CD4-positive, alpha-beta T cell (primary cell): ENCODE results near the gene C3orf49. TPM values are rescaled to one million over a fixed set of nuclear protein-coding genes. Genes with fewer than 3 reads are reported as not detected.

ENCODE experiments used
- ATAC-seq: fragments of 200-7000 bp; cut with Tn5 transposase; one replicate; pipeline ENCODE4 v1.10.0; 2022; ENCODE audit warnings: mild to moderate bottlenecking; ENCODE audit not compliant: poor library complexity
- CTCF ChIA-PET: fragments of 350-600 bp; sonication (Branson Sonifier 250); formaldehyde crosslinking; loops from one replicate; lab custom pipeline; 2021; ENCODE audit warnings: antibody characterized with exemption, inconsistent platforms; lab: Charles Lee
- POLR2A ChIA-PET: fragments of 350-600 bp; sonication (Branson Sonifier 250); formaldehyde crosslinking; loops from one replicate; lab custom pipeline; 2021; ENCODE audit warnings: antibody characterized with exemption, inconsistent platforms; lab: Charles Lee
- DNase-seq, 14 experiments: peaks; one replicate each; pipeline ENCODE4 v3.0.0-alpha.2; 2013 to 2020; ENCODE audit warnings: mixed read lengths in 2 of 14
- H3K27ac ChIP-seq, 2 donors: one replicate each; pipeline versions ENCODE4 v1.5.1 to v1.7.0; 2013; ENCODE audit warnings: low read length in 2 of 2, low read depth in 1 of 2, mild to moderate bottlenecking in 1 of 2
- H3K27me3 ChIP-seq, 2 experiments: 1 replicate in 1 of 2; 2 replicates in 1 of 2; pipeline versions ENCODE4 v1.6.1 to v1.7.0; 2013; ENCODE audit warnings: low read length in 2 of 2, control low read depth in 1 of 2, mild to moderate bottlenecking in 1 of 2, moderate library complexity in 1 of 2; ENCODE audit not compliant: insufficient read depth in 2 of 2, control insufficient read depth in 1 of 2
- H3K36me3 ChIP-seq: one replicate; pipeline ENCODE4 v1.6.1; 2013; ENCODE audit warnings: low read length, control low read depth; ENCODE audit not compliant: insufficient read depth
- H3K4me1 ChIP-seq: one replicate; pipeline ENCODE4 v1.6.1; 2013; ENCODE audit warnings: low read length, control low read depth; ENCODE audit not compliant: insufficient read depth
- H3K4me3 ChIP-seq: one replicate; pipeline ENCODE4 v1.5.1; 2013; ENCODE audit warnings: mild to moderate bottlenecking, low read length, moderate library complexity
- H3K9me3 ChIP-seq, 2 experiments: 1 replicate in 1 of 2; 2 replicates in 1 of 2; pipeline versions ENCODE4 v1.6.1 to v1.7.0; 2013; ENCODE audit warnings: low read length in 2 of 2, mild to moderate bottlenecking in 2 of 2, control low read depth in 1 of 2, moderate library complexity in 1 of 2; ENCODE audit not compliant: control insufficient read depth in 1 of 2, insufficient read depth in 1 of 2
- H3K27ac Mint-ChIP-seq: one replicate; pipeline ENCODE4 v1.8.0; 2020; ENCODE audit warnings: mixed read lengths
- H3K27me3 Mint-ChIP-seq: one replicate; pipeline ENCODE4 v1.8.0; 2021; ENCODE audit warnings: mixed read lengths
- H3K36me3 Mint-ChIP-seq: one replicate; pipeline ENCODE4 v1.8.0; 2021; ENCODE audit warnings: low read depth, mixed read lengths
- H3K4me1 Mint-ChIP-seq: one replicate; pipeline ENCODE4 v1.8.0; 2021; ENCODE audit warnings: low read depth, mixed read lengths
- H3K4me3 Mint-ChIP-seq: one replicate; pipeline ENCODE4 v1.8.0; 2020; ENCODE audit warnings: mild to moderate bottlenecking, mixed read lengths
- H3K9me3 Mint-ChIP-seq: one replicate; pipeline ENCODE4 v1.8.0; 2020; ENCODE audit warnings: mixed read lengths
- CTCF ChIP-seq: fragments of 200-600 bp; IDR thresholded peaks from one replicate; pipeline ENCODE4 v1.8.0; 2022; ENCODE audit warnings: antibody characterized with exemption, mild to moderate bottlenecking
- intact Hi-C, 2 experiments: fragments of 100-400 bp; cut with DNase I in 1 of 2; cut with micrococcal nuclease in 1 of 2; formaldehyde crosslinking; loops; one replicate each; pipeline versions ENCODE4 v1.15.1 to v1.9.0; 2023 to 2025; cut with DNase I, micrococcal nuclease
- total RNA-seq, 174 experiments: library from RNA in 2 of 174; stranded (reverse) in 2 of 174; gene quantifications; one replicate each; pipeline ENCODE4 v1.2.3 and lab custom pipeline; 2021 to 2026

C3orf49 gene
- total RNA-seq, 2 experiments from 2014 or later = not detected

GRCh38 chr3:63875510-63875909, 56.4 kb downstream of the C3orf49 start:
- CTCF ChIA-PET = no interaction called here
- no peak overlapping the region for H3K27ac ChIP-seq
- no peaks in the 10 kb centered on the region for H3K27me3 ChIP-seq
- H3K36me3 ChIP-seq = peaks cover 5% of the 10 kb centered on the region
- Mint-ChIP-seq H3K27ac (no peak overlapping the region), H3K4me3 (no peak overlapping the region), H3K9me3 (no peaks in the 10 kb centered on the region), H3K4me1 (peaks cover 77% of the 10 kb centered on the region), H3K36me3 (no peaks in the 10 kb centered on the region), H3K27me3 (no peaks in the 10 kb centered on the region)
- no peak for DNase-seq
- TF ChIP-seq CTCF = no peak
- H3K4me1 ChIP-seq = peaks cover 19% of the 10 kb centered on the region
- no peak for ATAC-seq
- intact Hi-C loops = no loop called here
- no peaks in the 10 kb centered on the region for H3K9me3 ChIP-seq
- POLR2A ChIA-PET = interaction anchor here (1.6 to 2.2 kb wide), 2 partner anchors 10 to 14 kb away, joined by 4 to 6 read pairs; no protein-coding TSS in a partner anchor
- no peak overlapping the region for H3K4me3 ChIP-seq

GRCh38 chr3:63876260-63876659, 57.2 kb downstream of the C3orf49 start:
- TF ChIP-seq CTCF = no peak
- DNase-seq = no peak
- no peak overlapping the region for H3K4me3 ChIP-seq
- peaks cover 79% of the 10 kb centered on the region for H3K4me1 Mint-ChIP-seq
- no peaks in the 10 kb centered on the region for H3K27me3 Mint-ChIP-seq
- no peak overlapping the region for H3K27ac Mint-ChIP-seq
- H3K9me3 Mint-ChIP-seq = no peaks in the 10 kb centered on the region
- ChIA-PET CTCF (no interaction called here), POLR2A (interaction anchor here (1.6 to 2.2 kb wide), 2 partner anchors 9 to 13 kb away, joined by 4 to 6 read pairs; no protein-coding TSS in a partner anchor)
- H3K4me3 Mint-ChIP-seq = no peak overlapping the region
- peaks cover 19% of the 10 kb centered on the region for H3K4me1 ChIP-seq
- no peaks in the 10 kb centered on the region for H3K9me3 ChIP-seq
- intact Hi-C loops = no loop called here
- no peak overlapping the region for H3K27ac ChIP-seq
- H3K27me3 ChIP-seq = no peaks in the 10 kb centered on the region
- H3K36me3 Mint-ChIP-seq = no peaks in the 10 kb centered on the region
- no peak for ATAC-seq
- H3K36me3 ChIP-seq = peaks cover 5% of the 10 kb centered on the region

- no peak overlapping the region for H3K4me3 Mint-ChIP-seq
- no peak for DNase-seq
- Histone ChIP-seq H3K36me3 (peaks cover 5% of the 10 kb centered on the region), H3K9me3 (no peaks in the 10 kb centered on the region), H3K4me1 (peaks cover 19% of the 10 kb centered on the region), H3K4me3 (no peak overlapping the region), H3K27ac (no peak overlapping the region), H3K27me3 (no peaks in the 10 kb centered on the region)
- ATAC-seq = no peak
- POLR2A ChIA-PET = interaction anchor here (0.8 to 2.2 kb wide), 5 partner anchors 10 to 101 kb away, joined by 3 to 6 read pairs (median 6); partner anchors contain the start of genes ATXN7 and THOC7
- intact Hi-C loops = no loop called here
- peaks cover 80% of the 10 kb centered on the region for H3K4me1 Mint-ChIP-seq
- CTCF ChIA-PET = interaction anchor here (1.1 to 1.2 kb wide), 2 partner anchors 10 to 12 kb away, joined by 3 read pairs; no protein-coding TSS in a partner anchor
- no peaks in the 10 kb centered on the region for H3K9me3 Mint-ChIP-seq
- no peaks in the 10 kb centered on the region for H3K27me3 Mint-ChIP-seq
- H3K36me3 Mint-ChIP-seq = no peaks in the 10 kb centered on the region
- TF ChIP-seq CTCF = no peak
- H3K27ac Mint-ChIP-seq = peak overlapping the region; percentile 0
Observed at GRCh38 chr3:63877737-63878393, 58.8 kb downstream of the C3orf49 start.
